Activated CD8-positive, alpha-beta memory T cell treated with anti-CD3 and anti-CD28 coated beads for 1 hour (primary cell): Measurements from ENCODE around the gene PTPRJ.

Source experiments
- DNase-seq, 2 donors: peaks; one replicate each; pipeline ENCODE4 v3.0.0-alpha.2; 2020; ENCODE audit warnings: low read depth in 1 of 2; ENCODE audit errors: extremely low read depth in 1 of 2

PTPRJ gene

DNA sequence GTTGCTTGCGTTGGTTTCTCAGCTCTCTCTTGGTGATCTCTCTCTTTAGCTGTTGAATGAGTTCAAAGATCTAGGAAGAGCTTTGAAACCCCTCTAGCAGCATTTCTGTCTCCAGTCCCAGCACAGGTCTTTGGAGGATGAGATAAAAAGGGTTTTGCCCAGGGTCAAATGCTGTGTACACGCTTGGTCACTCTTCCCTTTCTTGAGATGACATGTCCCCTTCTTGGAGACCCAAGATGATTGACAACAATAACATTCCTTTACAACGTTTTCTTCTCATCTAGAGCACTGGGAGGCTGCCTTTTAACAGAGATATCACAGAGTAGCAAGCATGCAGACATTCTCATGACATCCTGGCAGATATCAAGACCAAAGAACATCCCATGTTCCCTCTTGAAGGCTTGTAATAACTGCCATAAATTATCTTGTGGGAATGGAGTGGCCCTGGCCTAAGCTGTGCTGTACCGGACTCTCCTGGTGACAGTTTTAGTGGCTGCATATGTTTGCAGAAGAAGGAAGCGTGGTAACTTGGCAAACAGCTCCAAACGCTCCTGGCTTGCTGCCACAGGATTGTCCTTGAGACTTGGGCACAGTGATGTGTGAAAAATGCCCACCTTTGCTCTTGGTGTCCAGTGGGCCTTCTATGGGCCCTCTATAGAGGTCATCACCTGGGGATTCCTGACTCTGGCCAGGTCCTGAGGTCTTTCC, 107.8 kb downstream of the PTPRJ start:
- no peak for DNase-seq

DNA sequence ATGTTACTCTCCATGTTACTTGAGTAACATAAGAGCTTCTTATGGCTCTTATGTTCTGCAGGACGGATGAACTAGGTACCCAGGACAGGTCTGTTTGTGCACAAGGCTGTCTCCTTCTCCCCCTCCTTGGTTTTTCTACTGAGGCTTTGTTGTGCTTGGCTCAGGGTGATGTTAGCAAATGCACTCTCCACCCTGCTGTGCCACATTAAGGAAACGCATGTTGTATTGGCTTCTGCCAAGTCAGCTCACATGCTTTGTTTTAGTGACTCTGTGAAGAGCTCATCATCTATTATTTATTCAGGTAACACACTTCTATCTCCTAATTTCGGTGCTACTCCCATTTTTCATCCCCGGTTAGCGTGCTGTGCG, 108.3 kb downstream of the PTPRJ start:
- DNase-seq = no peak

DNA sequence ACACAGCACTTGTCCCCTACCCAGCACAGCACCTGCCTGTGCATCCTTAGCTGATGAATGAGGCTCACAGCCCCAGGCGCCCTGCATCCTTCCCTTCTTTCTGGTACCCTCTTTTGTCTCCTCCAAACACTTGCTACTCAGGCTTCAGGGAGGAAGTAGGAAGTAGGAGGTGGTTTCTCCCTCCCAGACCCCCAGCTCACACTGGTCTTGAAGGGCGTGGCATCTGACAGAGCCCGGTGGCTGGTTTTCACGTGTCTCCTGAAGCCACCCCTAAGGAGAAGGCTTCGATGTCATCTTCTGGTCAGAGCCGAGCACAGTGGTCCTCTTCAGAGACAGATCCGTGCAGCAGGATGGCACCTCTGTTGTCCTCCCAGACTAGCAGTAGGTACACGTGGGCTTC, 109.8 kb downstream of the PTPRJ start:
- DNase-seq = no peak

DNA sequence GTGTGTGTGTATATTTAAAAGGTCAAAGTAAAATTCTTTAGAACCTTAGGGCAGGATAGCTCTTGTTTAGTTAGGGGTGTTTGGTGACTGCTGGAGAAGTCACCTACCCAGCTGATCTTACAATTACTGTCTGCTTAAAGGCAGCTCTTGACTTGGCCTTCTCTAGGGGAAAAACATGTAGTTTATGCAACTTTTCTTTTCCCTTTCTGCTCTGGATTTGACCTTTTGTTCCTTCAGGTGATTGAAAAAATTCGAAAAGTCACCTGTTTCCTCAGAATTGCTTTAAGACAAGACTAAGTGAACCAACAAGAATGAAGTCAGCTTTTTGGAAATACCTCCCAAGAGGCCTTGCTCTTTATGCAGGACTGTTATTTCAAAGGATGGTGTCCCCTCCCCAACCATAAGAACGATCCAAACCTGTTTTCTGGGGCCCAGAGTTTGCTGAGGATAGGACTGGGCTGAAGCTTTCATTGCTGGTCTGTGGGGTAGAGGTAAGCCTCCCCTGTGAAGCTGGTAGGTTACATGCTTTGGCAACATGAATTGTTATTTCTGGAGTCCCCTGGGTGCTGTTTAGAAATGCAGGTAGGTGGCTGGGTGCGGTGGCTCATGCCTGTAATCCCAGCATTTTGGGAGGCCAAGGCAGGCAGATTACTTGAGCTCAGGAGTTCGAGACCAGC, 111.2 kb downstream of the PTPRJ start:
- no peak for DNase-seq

DNA sequence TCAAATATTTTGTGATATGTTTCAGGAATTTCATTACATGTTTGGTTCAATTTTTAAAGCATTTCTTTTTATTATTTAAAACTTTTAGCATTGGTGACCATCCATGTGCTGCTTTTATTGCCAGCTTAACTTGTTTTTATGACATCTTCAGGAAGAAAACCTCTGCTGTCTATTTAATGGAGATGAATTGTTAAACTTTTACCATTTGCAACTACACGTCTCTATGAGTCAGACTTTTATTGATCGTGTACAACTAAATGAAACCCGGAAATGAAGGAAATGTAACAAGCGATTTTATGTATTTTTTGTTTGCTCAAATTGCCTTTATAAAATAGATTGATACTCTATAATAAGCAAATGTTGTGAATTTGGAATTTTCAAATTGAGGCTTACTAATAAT, 113.0 kb downstream of the PTPRJ start:
- DNase-seq = no peak

DNA sequence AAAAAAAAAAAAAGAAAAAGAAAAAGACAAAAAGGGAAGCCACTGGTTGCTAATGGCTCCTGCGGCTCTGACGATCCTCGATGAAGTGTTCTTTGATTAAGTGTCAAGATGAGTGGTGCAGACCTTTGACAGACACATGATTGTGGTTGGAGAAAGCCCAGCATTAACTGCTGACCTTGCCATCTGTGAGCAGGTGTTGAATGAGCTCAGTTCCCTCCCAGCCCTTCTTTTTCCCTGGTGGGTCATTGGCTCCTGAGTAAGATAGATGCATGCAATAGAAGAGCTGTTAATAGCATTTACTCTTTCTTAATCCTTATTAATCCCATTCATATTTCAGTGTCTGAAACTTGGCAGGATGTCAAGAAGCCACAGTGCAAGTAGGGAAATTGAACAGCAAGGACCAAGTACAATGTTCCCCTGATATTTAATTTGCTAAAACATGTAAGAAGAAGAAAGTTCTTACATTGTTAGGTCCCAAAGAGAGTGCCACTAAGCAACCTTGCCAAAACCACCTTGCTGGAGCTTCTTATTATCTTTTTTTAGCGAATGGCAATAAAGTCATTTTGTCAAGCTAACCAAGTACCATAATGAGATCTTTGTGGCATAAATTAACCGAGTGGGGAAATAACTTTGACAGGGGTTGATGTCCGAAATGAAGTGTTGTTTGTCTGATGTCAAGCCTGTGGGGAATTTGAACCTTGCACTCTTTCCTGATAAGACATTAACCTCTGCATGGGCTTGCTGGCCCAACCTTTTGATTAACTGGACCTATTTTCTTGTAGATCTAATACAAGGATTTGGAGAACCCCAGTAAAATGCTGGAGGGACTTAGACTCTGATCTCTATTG, 113.7 kb downstream of the PTPRJ start:
- no peak for DNase-seq

DNA sequence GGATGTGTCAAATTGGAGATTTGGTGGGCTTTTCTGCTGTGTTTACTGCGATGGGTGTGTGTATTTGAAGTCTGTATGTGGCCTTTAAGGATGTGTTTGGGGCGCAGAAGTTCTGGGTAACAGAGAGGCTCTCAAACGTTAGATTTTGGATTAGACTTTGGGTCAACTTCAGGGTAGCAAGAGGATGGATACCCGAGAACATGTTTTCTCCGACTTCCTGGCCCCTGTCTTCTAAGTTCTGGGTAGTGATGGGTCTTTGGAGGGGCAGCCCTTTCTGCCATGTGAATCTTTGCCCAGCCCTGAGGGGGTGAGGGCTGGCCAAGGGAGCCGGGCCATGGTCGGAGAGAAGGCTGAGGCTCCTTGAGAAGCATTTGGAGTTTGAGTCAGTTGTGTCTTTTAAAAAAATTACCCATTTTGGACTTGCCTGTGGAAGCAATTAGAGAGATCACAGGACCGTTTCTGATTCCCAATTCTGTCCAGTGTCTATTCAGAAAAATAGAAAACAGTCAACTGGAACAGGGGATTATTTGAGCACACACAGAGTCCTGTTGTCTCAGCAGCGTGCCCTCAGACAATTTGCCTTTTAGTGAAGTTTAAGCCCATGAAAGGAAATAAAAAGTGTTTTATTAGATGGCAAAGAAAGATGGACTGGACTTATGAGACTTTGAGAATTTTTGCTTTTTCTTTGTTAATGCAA, 114.4 kb downstream of the PTPRJ start:
- DNase-seq = no peak

DNA sequence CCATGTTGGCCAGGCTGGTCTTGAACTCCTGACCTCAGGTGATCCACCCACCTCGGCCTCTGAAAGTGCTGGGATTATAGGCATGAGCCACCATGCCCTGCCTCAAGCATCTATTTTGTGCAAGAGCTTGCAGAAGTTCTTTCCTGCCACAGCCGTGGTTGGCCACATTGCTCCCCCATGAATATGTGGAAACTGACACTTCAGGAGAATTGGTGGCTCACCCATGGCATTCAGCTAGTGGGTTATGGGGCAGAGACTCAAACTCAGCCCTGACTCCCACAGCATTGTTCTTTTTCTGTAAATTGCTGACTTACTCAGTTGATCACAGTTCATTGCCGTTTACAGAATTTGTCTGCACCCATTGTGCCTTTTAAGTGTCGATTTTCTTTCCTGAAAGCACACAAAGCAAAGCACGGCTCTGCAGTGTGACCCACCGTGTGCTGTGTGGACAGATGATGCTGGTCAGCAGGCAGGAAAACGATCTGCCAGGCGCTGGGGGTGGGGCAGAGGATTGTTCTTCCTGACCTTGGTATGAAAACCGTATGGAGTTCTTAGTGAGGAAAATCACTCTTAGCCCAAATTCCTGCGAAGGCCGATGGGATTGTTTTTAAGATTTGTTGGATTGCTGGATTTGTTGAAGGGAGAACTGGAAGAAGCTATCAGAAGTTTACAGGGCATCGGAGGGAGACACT, 115.6 kb downstream of the PTPRJ start:
- no peak for DNase-seq

DNA sequence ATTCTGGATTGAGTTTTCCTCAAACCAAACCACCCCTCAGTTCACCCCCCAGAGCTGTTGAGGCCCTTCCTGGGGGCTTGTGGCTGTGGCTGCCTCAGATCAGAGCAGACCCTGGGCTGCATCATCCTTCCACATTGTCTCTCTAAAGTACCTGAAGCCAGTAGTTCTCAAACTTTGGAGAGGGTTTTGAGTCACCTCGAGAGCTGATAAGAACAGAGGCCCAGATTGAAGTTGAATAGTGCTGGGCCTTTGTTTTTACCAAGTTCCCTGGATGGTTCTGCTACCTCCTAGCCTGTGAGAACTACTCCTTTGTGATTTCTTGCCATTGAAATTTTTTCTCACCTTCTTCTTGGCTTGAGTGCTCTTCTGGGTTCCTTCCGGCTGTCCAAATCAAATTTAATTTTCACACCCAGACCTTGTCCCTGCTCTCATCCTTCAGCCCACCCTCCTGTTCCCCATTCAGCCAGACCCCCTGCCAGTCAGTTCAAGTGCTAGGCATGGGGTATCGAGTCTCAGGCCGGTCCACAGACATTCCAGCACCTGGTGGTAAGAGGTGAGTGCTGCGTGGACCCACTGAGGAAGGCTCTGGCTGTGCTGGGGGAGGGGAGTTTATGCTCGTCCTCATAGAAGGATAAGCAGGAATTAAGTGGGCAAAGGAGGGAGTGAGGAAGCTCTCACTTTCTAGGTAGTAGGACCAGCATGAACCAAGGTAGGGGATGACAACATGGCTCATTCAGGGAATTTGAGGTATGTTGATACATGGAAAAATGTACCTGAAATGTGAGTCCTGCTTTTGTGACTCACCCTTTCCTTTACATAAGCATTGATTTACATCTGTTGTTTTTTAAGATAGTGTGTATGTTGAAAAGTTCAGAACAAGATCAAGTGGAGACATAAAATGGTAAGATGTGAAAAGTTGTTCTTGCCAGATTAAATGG, 116.5 kb downstream of the PTPRJ start:
- no peak for DNase-seq

DNA sequence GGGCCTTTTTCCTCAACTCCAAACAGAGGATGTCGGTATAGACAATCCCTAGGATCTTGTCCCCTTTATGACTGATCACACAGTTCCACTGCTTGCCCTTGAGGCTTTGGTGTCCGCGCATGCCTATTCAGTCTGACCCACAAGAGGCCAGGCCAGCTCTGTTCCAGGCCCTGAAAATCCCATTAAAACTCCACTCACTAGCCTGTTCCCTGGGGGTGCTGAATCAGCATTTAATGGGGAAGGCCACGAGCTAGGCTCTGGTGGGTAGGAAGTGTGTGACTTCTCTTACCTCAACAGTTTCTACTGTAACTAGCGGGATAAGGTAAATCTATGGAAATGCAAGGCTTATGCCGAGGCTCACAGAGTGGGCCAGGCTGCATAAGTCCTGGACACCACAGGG, 117.7 kb downstream of the PTPRJ start:
- no peak for DNase-seq

DNA sequence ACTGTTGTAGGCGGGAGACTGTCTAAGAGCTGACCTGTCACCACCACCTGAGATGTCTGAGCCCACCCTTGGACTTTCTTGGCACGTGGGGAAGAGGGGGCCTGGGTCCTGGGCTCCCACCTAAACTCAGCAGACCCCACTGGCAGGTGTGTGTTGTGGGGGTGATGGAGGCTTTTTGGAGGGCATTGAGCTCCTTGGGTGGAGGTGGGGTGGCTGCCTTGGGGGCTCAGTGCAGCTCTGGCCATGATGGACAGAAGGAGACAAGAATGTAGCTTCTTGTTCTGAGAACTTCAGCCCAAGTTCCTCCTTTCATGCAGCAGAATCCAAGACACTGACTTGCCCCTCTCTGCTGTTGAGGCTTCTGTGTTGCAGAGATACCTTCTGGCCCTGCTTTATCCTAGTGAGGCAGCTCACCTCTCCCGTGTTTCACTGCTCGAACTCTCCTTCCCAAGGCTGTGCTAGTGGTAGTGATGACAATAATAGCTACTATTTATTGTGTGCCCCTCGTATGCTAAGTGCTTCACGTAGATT, 119.6 kb downstream of the PTPRJ start:
- DNase-seq = no peak

DNA sequence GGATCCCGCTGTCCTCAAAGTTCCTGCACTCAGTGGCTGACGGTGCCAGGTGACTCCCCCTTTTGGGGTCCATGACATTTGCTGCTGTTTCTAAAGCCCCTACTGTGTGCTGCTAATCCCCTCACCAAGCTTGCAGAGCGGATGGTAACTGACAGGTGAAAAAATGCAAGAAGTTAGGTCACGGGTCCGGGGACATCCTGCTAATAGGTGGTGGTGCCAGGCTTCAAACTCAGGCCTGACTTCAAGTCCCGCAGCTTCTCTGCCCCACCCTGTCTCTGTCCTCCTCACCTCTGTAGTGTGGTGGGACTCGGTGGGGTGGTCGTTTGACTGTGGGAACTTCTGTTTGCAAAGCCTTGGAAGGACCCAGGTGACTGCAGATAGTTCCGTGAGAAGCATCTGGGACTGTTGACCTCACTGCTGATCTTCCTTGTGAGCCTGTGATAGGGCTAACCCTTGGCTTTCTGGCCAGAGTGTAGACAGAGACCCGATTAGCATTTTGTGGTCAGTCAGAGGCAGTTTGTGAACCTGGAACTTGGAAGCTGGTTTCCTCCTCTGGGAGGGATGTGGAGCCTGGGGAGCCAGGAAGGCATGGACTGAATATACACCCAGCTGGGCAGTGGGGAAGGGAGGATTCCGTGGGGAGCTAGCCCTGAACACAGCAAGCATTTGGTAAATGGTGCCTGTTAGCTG, 120.8 kb downstream of the PTPRJ start:
- no peak for DNase-seq

DNA sequence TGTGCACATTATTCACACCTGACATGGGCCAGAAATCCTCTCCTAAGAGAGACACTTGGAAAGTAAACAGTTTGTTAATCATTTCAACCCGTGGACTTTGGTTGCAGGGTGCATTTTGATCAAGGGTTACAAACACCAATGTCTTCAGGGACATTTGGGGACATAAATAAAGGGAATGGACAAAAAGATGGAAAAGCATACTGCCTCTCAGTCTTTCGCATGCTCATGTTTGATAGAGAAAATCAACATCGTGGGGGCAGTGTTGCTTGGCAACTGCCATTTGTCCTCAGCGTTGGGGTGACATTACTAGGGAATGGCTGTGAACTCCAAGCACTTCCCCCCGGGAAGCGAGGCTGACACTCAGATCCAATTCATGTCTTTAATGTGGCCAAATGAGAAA, 121.6 kb downstream of the PTPRJ start:
- DNase-seq = no peak

DNA sequence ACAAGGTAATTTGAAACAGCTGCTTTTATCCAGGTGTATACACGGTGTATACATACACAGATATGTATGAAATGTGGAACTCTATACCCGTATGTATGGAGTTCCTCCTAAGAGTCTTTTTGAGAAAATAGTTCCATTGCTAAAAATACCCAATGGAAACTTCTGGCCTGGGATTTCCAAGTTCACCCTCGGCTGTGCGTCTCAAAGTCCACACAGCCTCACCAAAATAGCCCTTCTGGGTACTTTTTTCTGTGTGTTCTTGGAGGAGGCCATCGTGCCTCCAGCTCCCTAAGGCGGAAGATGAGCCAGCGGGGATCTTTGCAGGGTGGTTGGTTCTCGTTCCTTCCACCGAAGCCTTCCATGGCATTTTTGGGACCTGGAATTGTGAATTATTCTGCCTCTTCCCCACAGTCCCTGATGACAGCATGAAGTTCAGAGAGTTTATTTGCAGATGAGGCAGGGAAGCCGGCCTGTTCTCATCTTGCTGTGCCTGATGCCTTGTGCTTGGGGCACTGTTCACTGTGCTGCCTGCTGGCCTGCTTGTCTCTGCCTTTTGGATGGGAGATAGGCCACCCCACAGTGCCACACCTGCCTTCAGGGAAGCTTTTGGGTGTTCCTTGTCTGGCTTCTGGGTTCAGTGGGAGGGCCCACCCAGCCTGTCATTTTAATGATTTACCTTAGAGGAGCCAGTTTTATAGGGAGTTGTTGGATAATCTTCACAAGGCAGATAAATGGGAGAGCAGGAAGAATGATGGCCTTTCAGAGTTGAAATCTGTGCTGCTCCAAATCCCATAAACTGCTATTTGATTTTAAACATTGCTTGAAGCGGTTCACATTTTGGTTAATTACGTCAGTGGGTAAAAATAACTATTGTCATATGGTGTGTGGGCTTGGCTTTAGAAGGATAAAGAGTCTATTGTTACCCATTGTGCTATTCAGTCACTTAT, 123.5 kb downstream of the PTPRJ start:
- no peak for DNase-seq

DNA sequence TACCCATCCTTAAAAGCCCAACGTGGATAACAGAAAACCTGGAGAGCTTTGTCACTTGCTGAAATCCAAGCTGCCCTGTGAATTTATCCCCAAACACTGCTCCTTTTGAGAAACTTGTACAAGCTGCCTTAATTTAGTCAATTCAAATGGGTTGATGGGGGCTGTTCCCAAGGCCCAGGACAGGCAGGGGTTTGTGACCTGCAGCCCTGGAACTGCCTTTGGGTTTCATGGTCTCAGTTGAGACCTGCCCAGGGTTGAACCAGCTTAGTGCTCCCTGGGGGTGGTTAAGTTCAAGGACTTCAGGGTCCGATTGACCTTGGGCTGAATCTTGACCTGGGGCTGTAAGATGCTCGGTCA, 124.2 kb downstream of the PTPRJ start:
- no peak for DNase-seq

DNA sequence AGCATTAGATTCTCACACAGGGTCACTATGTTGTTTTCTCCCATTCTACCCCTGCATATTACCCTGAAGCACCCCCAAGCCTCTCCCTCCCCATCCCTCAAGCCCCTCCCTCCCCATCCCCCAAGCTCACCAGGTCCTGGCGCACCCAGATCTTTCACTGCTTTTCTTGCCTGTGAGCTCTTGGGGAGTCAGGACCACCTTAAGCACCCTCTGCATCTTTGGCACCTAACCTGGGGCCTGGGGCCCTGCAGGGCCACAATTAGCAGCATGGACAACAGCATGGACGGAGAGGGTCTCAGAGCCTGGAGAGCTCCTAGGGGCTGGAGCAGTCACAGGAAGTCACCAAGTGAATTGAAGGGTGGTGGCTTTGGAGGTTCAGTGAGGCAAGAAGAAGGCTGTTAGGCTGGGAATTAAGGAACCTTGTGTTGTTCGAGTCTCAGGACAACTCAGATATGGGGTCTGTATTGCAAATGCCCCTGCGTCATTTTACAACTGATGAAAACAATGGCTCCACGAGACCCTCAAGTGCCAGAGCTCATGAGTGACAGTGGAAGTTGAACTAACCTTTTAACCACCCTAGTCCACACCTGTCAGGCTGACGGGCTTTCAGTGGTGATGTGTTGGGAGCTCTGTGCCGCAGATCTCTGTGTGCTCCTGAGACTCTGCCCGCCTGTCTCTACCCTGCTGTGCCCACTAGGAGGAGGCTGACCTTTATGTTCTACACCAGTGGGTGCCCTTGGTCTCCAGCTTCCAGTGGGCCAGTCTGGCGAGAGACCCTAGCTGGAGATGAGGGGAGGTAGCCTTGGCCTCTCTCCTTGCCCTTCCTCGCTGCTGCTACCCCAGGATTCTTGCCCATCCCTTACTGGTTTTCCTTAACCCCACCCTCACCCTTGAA, 125.0 kb downstream of the PTPRJ start:
- DNase-seq = no peak

DNA sequence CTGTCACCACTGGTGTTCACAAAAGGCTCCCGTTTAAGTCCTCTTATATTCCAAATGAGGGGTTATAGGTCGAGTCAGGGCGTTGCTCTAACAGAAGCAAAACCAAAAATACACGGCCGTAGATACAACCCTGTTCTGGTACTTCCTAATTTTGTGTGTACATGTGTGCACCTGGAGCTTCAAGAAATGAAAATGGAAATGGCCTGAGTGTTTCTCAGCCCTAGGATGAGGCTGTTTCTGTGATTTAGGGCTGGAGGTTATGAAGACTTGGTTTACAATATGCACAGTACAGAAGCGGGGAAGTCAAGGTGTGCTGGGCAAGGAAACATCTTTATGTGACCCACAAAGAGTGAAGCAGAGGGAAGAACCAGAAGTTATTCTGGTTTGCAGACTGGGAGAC, 125.8 kb downstream of the PTPRJ start:
- DNase-seq = no peak
